ENCODE measurements around the gene POU2F2.
"Not testable (repeated sequence)": the region's sequence is repeated elsewhere in the genome, so short reads cannot be mapped to it uniquely, and the experiment has no call there.

- not testable (repeated sequence) for TF ChIP-seq CTCF, EP300 (IDR thresholded peaks at IDR 0.05)
These were observed 32.0 kb downstream of the POU2F2 start for GRCh38 chr19:42100241-42100640.
